GM18526 (cell line): ENCODE results near the gene TUBA3E.
"Not testable (repeated sequence)": the region's sequence is repeated elsewhere in the genome, so short reads cannot be mapped to it uniquely, and the experiment has no call there.

Experiments used
- POLR2A ChIP-seq: IDR thresholded peaks from 3 replicates; pipeline ENCODE4 v1.6.1; 2011; ENCODE audit not compliant: insufficient read length; ENCODE audit errors: extremely low read depth

TUBA3E gene

DNA sequence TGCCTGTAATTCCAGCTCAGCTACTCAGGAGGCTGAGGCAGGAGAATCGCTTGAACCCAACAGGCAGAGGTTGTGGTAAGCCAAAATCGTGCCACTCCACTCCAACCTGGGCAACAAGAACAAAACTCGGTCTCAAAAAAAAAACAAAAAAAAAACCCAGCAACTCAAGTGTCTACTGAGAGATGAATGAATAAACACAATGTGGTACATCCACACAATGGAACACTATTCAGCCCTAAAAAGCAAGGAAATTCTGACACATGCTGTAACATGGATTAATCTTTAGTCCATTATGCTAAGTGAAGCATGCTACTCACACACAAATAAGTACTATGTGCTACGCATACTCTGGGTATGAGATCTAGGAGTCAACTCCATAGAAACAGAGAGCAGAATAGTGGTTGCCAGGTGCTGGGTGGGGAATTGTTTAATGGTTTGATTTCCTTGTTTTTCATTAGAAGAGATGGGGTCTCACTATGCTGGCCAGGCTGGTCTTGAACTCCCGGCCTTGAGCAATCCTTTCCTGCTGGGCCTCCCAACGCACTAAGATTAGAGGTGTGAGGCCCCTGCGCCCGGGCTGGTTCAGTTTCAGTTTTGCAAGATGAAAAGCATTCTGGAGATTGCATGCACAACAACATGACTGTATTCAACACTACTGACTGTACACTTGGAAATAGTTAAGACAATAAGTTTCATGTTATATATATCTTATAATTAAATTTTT is 32.8 kb downstream of the TUBA3E start:
- TF ChIP-seq POLR2A = no peak

- no peak for TF ChIP-seq POLR2A
Measured at GRCh38 chr2:130162968-130163367, 35.3 kb downstream of the TUBA3E start.

GRCh38 chr2:130160131-130160530 is 38.1 kb downstream of the TUBA3E start:
- no peak for TF ChIP-seq POLR2A

DNA sequence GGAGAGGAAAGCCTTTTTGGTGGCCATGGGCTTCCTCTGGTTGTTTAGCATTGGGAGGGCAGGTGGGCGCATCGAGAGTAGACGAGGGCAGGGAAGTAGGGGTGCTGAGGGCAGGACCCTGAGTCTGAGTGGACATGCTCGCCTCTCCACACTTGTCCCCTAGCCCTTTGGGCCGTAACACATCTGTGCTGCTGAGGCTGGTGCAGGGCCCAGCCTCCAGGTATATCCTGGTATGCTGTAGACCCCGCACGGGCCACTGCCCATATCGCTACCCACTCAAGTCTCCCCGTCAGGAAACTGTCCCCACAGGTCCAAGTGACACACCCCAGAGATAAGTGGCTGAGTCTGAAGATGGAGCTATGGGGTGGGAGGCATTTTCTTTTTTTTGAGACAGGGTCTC is 39.6 kb downstream of the TUBA3E start:
- TF ChIP-seq POLR2A = no peak

GRCh38 chr2:130156624-130157004 is 41.6 kb downstream of the TUBA3E start:
- no peak for TF ChIP-seq POLR2A

GRCh38 chr2:130154773-130155765 is 43.2 kb downstream of the TUBA3E start:
- no peak for TF ChIP-seq POLR2A

GRCh38 chr2:130152816-130153595 is 45.2 kb downstream of the TUBA3E start:
- no peak for TF ChIP-seq POLR2A

- no peak for TF ChIP-seq POLR2A
Measured at GRCh38 chr2:130150181-130151144, 47.8 kb downstream of the TUBA3E start.

DNA sequence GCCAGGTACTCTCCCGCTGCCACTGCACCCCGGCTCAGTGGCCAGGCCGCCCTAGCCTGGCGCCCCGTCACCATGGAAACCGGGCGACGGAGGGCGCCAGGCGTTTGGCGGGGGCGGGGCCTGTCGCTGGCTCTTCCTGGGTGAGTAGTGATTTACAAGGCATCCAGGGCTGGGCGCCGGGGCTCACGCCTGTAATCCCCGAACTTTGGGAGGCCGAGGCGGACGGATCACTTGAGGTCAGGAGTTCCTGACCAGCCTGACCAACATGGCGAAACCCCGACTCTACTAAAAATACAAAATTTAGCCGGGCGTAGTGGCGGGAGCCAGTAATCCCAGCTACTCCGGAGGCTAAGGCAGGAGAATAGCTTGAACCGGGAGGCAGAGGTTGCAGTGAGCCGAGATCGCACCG is 53.2 kb downstream of the TUBA3E start, which contains the start of gene CCDC74B:
CCDC74B (minus strand) TSS at position 107 of the 409 bp plus-strand sequence. CDS start 116 bp downstream, outside the sequence.
- not testable (repeated sequence) for TF ChIP-seq POLR2A
